H1 (cell line): ENCODE results near the gene DCAF8L2. TPM values are rescaled to one million over a fixed set of nuclear protein-coding genes. Genes with fewer than 3 reads are reported as not detected.

Experiments used
- CTCF ChIA-PET: fragments of 300-600 bp; sonication (Branson Sonifier 250); formaldehyde crosslinking; loops from one replicate; lab custom pipeline; 2021; ENCODE audit not compliant: partially characterized antibody; lab: Charles Lee
- POLR2A ChIA-PET: fragments of 300-600 bp; sonication (Branson Sonifier 250); formaldehyde crosslinking; loops from one replicate; lab custom pipeline; 2021; ENCODE audit warnings: inconsistent platforms; ENCODE audit not compliant: partially characterized antibody; lab: Charles Lee
- DNase-seq, 2 experiments: peaks; one replicate each; pipeline versions ENCODE4 v3.0.0 to v3.0.0-alpha.2; 2010 to 2022; ENCODE audit warnings: low spot score in 2 of 2, low read depth in 1 of 2, mixed read lengths in 1 of 2
- FAIRE-seq: peaks from 2 replicates; lab custom pipeline; 2011; peaks lifted over from hg19 to GRCh38; lab: Jason Lieb, UNC
- H2AFZ ChIP-seq: 2 replicates; pipeline ENCODE4 v1.8.1; 2012; ENCODE audit warnings: low read length, inconsistent platforms
- H2AK5ac ChIP-seq: 2 replicates; pipeline ENCODE4 v1.6.1; 2013; ENCODE audit warnings: low read depth, low read length
- H2BK120ac ChIP-seq: replicated peaks from 2 replicates; pipeline ENCODE3; 2013; ENCODE audit warnings: low read depth, low read length, inconsistent platforms
- H2BK12ac ChIP-seq: 2 replicates; pipeline ENCODE4 v1.6.1; 2013; ENCODE audit warnings: low read depth, low read length
- H2BK15ac ChIP-seq: 2 replicates; pipeline ENCODE4 v1.6.1; 2013; ENCODE audit warnings: low read length
- H2BK20ac ChIP-seq: 2 replicates; pipeline ENCODE4 v1.6.1; 2013; ENCODE audit warnings: low read length
- H2BK5ac ChIP-seq: 2 replicates; pipeline ENCODE4 v1.6.1; 2013; ENCODE audit warnings: low read depth, low read length
- H3K14ac ChIP-seq: 2 replicates; pipeline ENCODE4 v1.6.1; 2013; ENCODE audit warnings: inconsistent platforms; ENCODE audit not compliant: insufficient read length
- H3K18ac ChIP-seq: 2 replicates; pipeline ENCODE4 v1.6.1; 2013; ENCODE audit warnings: low read length; ENCODE audit errors: extremely low read depth
- H3K23ac ChIP-seq: 2 replicates; pipeline ENCODE4 v1.6.1; 2013; ENCODE audit warnings: inconsistent platforms; ENCODE audit not compliant: insufficient read length
- H3K23me2 ChIP-seq: 2 replicates; pipeline ENCODE4 v1.6.1; 2013; ENCODE audit warnings: low read depth, low read length
- H3K27ac ChIP-seq: 2 replicates; pipeline ENCODE4 v1.6.1; 2011; ENCODE audit warnings: low read depth, low read length, inconsistent platforms
- H3K27me3 ChIP-seq, 4 experiments: replicated peaks in 1 of 4; 1 replicate in 1 of 4; 2 replicates in 3 of 4; pipeline versions ENCODE4 v1.6.1 to v1.8.1; 2011 to 2013; ENCODE audit warnings: low read length in 3 of 4, mild to moderate bottlenecking in 3 of 4, inconsistent platforms in 2 of 4, mixed read lengths in 2 of 4, moderate library complexity in 1 of 4; ENCODE audit not compliant: control insufficient read depth in 3 of 4, insufficient read depth in 3 of 4; ENCODE audit errors: extremely low read depth in 1 of 4
- H3K36me3 ChIP-seq, 4 experiments: 2 replicates each; pipeline versions ENCODE4 v1.6.1 to v1.8.1; 2011 to 2013; ENCODE audit warnings: mild to moderate bottlenecking in 4 of 4, low read length in 3 of 4, moderate library complexity in 2 of 4, control low read depth in 1 of 4, inconsistent platforms in 1 of 4; ENCODE audit not compliant: insufficient read depth in 4 of 4, control insufficient read depth in 2 of 4
- H3K4ac ChIP-seq: replicated peaks from 2 replicates; pipeline ENCODE3; 2013; ENCODE audit warnings: low read length, low read depth, mixed read lengths, inconsistent platforms; ENCODE audit not compliant: insufficient read length
- H3K4me1 ChIP-seq, 4 experiments: replicated peaks in 1 of 4; 1 replicate in 1 of 4; 2 replicates in 3 of 4; pipeline versions ENCODE4 v1.6.1 to v1.8.1; 2011 to 2013; ENCODE audit warnings: low read length in 3 of 4, inconsistent platforms in 2 of 4, mixed read lengths in 1 of 4; ENCODE audit not compliant: insufficient read depth in 4 of 4, control insufficient read depth in 3 of 4
- H3K4me2 ChIP-seq, 2 experiments: 2 replicates each; pipeline versions ENCODE4 v1.6.1 to v1.8.1; 2011 to 2013; ENCODE audit warnings: low read depth in 2 of 2, low read length in 2 of 2, control low read depth in 1 of 2, inconsistent platforms in 1 of 2, mild to moderate bottlenecking in 1 of 2; ENCODE audit not compliant: insufficient read depth in 1 of 2
- H3K4me3 ChIP-seq, 4 experiments: fragments of 200-600, 300-600 bp in 1 of 4; sonication (generic), shearing (Covaris generic), sonication (Bioruptor Twin) in 1 of 4; 2 replicates each; pipeline versions ENCODE4 v1.5.1 to v1.8.1; 2011 to 2016; ENCODE audit warnings: low read length in 4 of 4, low read depth in 3 of 4, control low read depth in 2 of 4, inconsistent platforms in 2 of 4, mild to moderate bottlenecking in 2 of 4, mixed read lengths in 1 of 4, moderate library complexity in 1 of 4; ENCODE audit not compliant: insufficient read depth in 2 of 4; ENCODE audit errors: extremely low read depth in 1 of 4
- H3K56ac ChIP-seq: replicated peaks from 2 replicates; pipeline ENCODE3; 2013; ENCODE audit warnings: low read depth, mild to moderate bottlenecking, mixed read lengths, low read length, inconsistent platforms; ENCODE audit not compliant: insufficient read length
- H3K79me1 ChIP-seq: 2 replicates; pipeline ENCODE4 v1.6.1; 2013; ENCODE audit warnings: low read depth, low read length, control low read depth
- H3K79me2 ChIP-seq, 2 experiments: 2 replicates each; pipeline versions ENCODE4 v1.6.1 to v1.8.1; 2012 to 2013; ENCODE audit warnings: low read length in 2 of 2, mild to moderate bottlenecking in 2 of 2, inconsistent platforms in 1 of 2; ENCODE audit not compliant: insufficient read depth in 2 of 2, control insufficient read depth in 1 of 2
- H3K9ac ChIP-seq, 4 experiments: replicated peaks in 1 of 4; 1 replicate in 1 of 4; 2 replicates in 3 of 4; pipeline versions ENCODE4 v1.6.1 to v1.8.1; 2011 to 2013; ENCODE audit warnings: low read depth in 3 of 4, low read length in 3 of 4, control low read depth in 2 of 4, mild to moderate bottlenecking in 2 of 4, moderate library complexity in 2 of 4, inconsistent platforms in 1 of 4; ENCODE audit errors: extremely low read depth in 1 of 4
- H3K9me3 ChIP-seq, 2 experiments: 2 replicates each; pipeline versions ENCODE4 v1.6.1 to v1.8.1; 2012 to 2013; ENCODE audit warnings: mild to moderate bottlenecking in 2 of 2, moderate library complexity in 2 of 2, control low read depth in 1 of 2, inconsistent platforms in 1 of 2, low read depth in 1 of 2, low read length in 1 of 2, mixed read lengths in 1 of 2; ENCODE audit not compliant: insufficient read depth in 2 of 2
- H4K20me1 ChIP-seq, 2 experiments: replicated peaks in 1 of 2; 2 replicates each; pipeline versions ENCODE3 to v1.8.1; 2011 to 2013; ENCODE audit warnings: inconsistent platforms in 2 of 2, low read length in 2 of 2, mild to moderate bottlenecking in 1 of 2; ENCODE audit not compliant: insufficient read depth in 2 of 2, control insufficient read depth in 1 of 2
- H4K5ac ChIP-seq: 2 replicates; pipeline ENCODE4 v1.6.1; 2013; ENCODE audit warnings: low read length, low read depth, mixed read lengths, inconsistent platforms; ENCODE audit not compliant: insufficient read length
- H4K8ac ChIP-seq: 2 replicates; pipeline ENCODE4 v1.8.0; 2013; ENCODE audit warnings: mild to moderate bottlenecking, moderate library complexity, low read length, inconsistent platforms; ENCODE audit not compliant: insufficient read depth; ENCODE audit errors: extremely low read depth
- H4K91ac ChIP-seq: replicated peaks from 2 replicates; pipeline ENCODE3; 2013; ENCODE audit warnings: low read length, mixed read lengths, inconsistent platforms; ENCODE audit not compliant: insufficient read length
- CBX5 ChIP-seq: fragments of 300-800, 300-1000 bp; sonication (generic); IDR thresholded peaks from 2 replicates; pipeline ENCODE4 v1.7.1; 2016; ENCODE audit warnings: antibody characterized with exemption, low read length, low read depth
- CBX8 ChIP-seq: fragments of 300-800, 300-1000 bp; sonication (generic); IDR thresholded peaks from 2 replicates; pipeline ENCODE4 v1.7.1; 2016; ENCODE audit warnings: low read depth, low read length, borderline replicate concordance
- CEBPB ChIP-seq: IDR thresholded peaks from 2 replicates; pipeline ENCODE4 v1.6.1; 2012; ENCODE audit warnings: low read depth, low read length
- CHD1 ChIP-seq: IDR thresholded peaks from 2 replicates; pipeline ENCODE4 v1.6.1; 2012; ENCODE audit warnings: low read depth, low read length, improper control_type of control experiment
- E2F6 ChIP-seq: IDR thresholded peaks from 2 replicates; pipeline ENCODE4 v1.6.1; 2012; ENCODE audit warnings: inconsistent platforms
- EZH2 ChIP-seq: fragments of 200-600 bp; sonication (generic); IDR thresholded peaks from 2 replicates; pipeline ENCODE4 v1.7.1; 2012; ENCODE audit warnings: low read depth, mild to moderate bottlenecking, moderate library complexity, low read length, inconsistent platforms; ENCODE audit not compliant: severe bottlenecking
- JUN ChIP-seq: IDR thresholded peaks from 2 replicates; pipeline ENCODE4 v1.6.1; 2011; ENCODE audit warnings: low read depth, mild to moderate bottlenecking, improper control_type of control experiment, low read length
- POLR2AphosphoS5 ChIP-seq: IDR thresholded peaks from 2 replicates; pipeline ENCODE4 v1.6.1; 2011; ENCODE audit warnings: low read depth, low read length
- POU5F1 ChIP-seq: IDR thresholded peaks from 2 replicates; pipeline ENCODE4 v1.6.1; 2011; ENCODE audit warnings: low read depth, mild to moderate bottlenecking, low read length, moderate library complexity
- RAD21 ChIP-seq, 2 experiments: IDR thresholded peaks in 1 of 2; conservative IDR thresholded peaks in 1 of 2; 2 replicates each; pipeline ENCODE4 v1.6.1; 2011; ENCODE audit warnings: low read depth in 2 of 2, low read length in 2 of 2, improper control_type of control experiment in 1 of 2, inconsistent platforms in 1 of 2, mild to moderate bottlenecking in 1 of 2, moderate library complexity in 1 of 2
- SIRT6 ChIP-seq: IDR thresholded peaks from one replicate; pipeline ENCODE4 v1.7.1; 2012; ENCODE audit warnings: low read length, inconsistent platforms
- SIX5 ChIP-seq: IDR thresholded peaks from 2 replicates; pipeline ENCODE4 v1.6.1; 2011; ENCODE audit warnings: mild to moderate bottlenecking, low read depth, low read length
- TBP ChIP-seq: IDR thresholded peaks from 2 replicates; pipeline ENCODE4 v1.6.1; 2011; ENCODE audit warnings: low read depth, low read length, improper control_type of control experiment
- WGBS, 2 experiments: shearing (Covaris generic) in 1 of 2; methylation state at CpG; one replicate each; pipeline versions ENCODE4 v1.1.6 to v1.1.7; 2013 to 2015; ENCODE audit warnings: low lambda C conversion rate in 2 of 2, mixed read lengths in 2 of 2, inconsistent platforms in 1 of 2, low coverage in 1 of 2, missing lambda C conversion rate in 1 of 2; ENCODE audit not compliant: insufficient replicate concordance in 2 of 2, insufficient coverage in 1 of 2, insufficient read length in 1 of 2; ENCODE audit errors: extremely low coverage in 1 of 2, missing lambda C conversion rate in 1 of 2; 5-methylcytosine and 5-hydroxymethylcytosine counted together
- polyA plus RNA-seq, 7 experiments: library from polyadenylated mRNA; depleted of rRNA in 3 of 7; stranded (reverse) in 5 of 7; unstranded in 2 of 7; fragments of >200 nt in 5 of 7; fragments of 200-250 nt in 2 of 7; gene quantifications; 1 replicate in 5 of 7; 2 replicates in 1 of 7; 4 replicates in 1 of 7; pipeline versions ENCODE4 v1.2.1 to v1.2.3, GENCODE V29; 2011 to 2013; ENCODE audit warnings: missing spikeins in 2 of 7, mixed read lengths in 2 of 7
- total RNA-seq: library from RNA; stranded (reverse); fragmentation: NEBNext Ultra II Directional; extraction: Animal tissue kit (Norgen Biotek cat#: 25700); gene quantifications from 2 replicates; pipeline ENCODE4 v1.2.1, GENCODE V29; 2021
- TF ChIP-seq, protein P1 (sequence below): IDR thresholded peaks from 2 replicates; pipeline ENCODE4 v1.6.1; 2011; ENCODE audit warnings: low read length, improper control_type of control experiment

DCAF8L2 gene
- total and polyA plus RNA-seq, 2 of the 8 experiments (the other 6 are each of a cell fraction or from before 2014, with no cell fraction given) = not detected

- Histone ChIP-seq H3K4me3 (no peak overlapping the region), H2AK5ac (no peak overlapping the region), H4K5ac (no peak overlapping the region), H3K79me1 (no peaks in the 10 kb centered on the region), H4K91ac (no peak overlapping the region), H4K8ac (no peak overlapping the region), H3K9me3 (no peaks in the 10 kb centered on the region), H3K14ac (no peak overlapping the region), H3K4ac (no peak overlapping the region), H3K23me2 (no peaks in the 10 kb centered on the region), H3K9ac (no peak overlapping the region), H2BK120ac (no peak overlapping the region), H2BK12ac (no peak overlapping the region), H3K79me2 (no peaks in the 10 kb centered on the region), H3K56ac (no peak overlapping the region), H3K4me1 (no peaks in the 10 kb centered on the region), H2BK5ac (no peak overlapping the region), H3K4me2 (no peak overlapping the region), H3K27me3 (no peaks in the 10 kb centered on the region), H3K36me3 (no peaks in the 10 kb centered on the region), H3K27ac (no peak overlapping the region), H2AFZ (no peak overlapping the region), H4K20me1 (no peaks in the 10 kb centered on the region), H2BK15ac (no peak overlapping the region), H3K23ac (no peak overlapping the region), H2BK20ac (no peak overlapping the region), H3K18ac (no peak overlapping the region)
- CTCF ChIA-PET = no interaction called here
- no peak for TF ChIP-seq JUN
- TF ChIP-seq CEBPB = no peak
- TF ChIP-seq CBX5 = no peak
- no peak for TF ChIP-seq EZH2
- no peak for TF ChIP-seq POU5F1
- TF ChIP-seq RAD21 (IDR thresholded peaks at IDR 0.05 in 1 of 2, conservative IDR thresholded peaks at IDR 0.05 in 1 of 2; ENCODE audit: low read depth in 2 of 2, low read length in 2 of 2) = no peak
- no peak for TF ChIP-seq E2F6
- no peak for TF ChIP-seq POLR2AphosphoS5
- no peak for TF ChIP-seq SIX5
- no peak for TF ChIP-seq CBX8
- TF ChIP-seq, protein P1, sequence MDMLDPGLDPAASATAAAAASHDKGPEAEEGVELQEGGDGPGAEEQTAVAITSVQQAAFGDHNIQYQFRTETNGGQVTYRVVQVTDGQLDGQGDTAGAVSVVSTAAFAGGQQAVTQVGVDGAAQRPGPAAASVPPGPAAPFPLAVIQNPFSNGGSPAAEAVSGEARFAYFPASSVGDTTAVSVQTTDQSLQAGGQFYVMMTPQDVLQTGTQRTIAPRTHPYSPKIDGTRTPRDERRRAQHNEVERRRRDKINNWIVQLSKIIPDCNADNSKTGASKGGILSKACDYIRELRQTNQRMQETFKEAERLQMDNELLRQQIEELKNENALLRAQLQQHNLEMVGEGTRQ = no peak
- TF ChIP-seq SIRT6 = no peak
- no peak for TF ChIP-seq TBP
- TF ChIP-seq CHD1 = no peak
- POLR2A ChIA-PET = no interaction called here
- 94% methylated on average over 4 of the region's 5 CpGs; no CpG with 5 or more reads in 1 of the 2 experiments for WGBS, 2 experiments
- no peak for FAIRE-seq
- no peak for DNase-seq
Observed at GRCh38 chrX:27740933-27741332, 150.8 kb downstream of the DCAF8L2 start.
